ENCODE measurements around the gene NLRP3.

- TF ChIP-seq CTCF (conservative IDR thresholded peaks at IDR 0.05) (no peak), EZH2 (IDR thresholded peaks at IDR 0.05; ENCODE audit: low read depth) (no peak)
Observed at GRCh38 chr1:247401310-247402119, 14.5 kb upstream of the NLRP3 start.
